Hippocampal formation (tissue), 2 donors: ENCODE measurements around the gene ZNF729.
"Not testable (repeated sequence)": the region's sequence is repeated elsewhere in the genome, so short reads cannot be mapped to it uniquely, and the experiment has no call there.

Source experiments
- DNase-seq, 2 donors: peaks; one replicate each; lab custom pipeline; 2025; lab: John Stamatoyannopoulos, UW

ZNF729 gene

DNA sequence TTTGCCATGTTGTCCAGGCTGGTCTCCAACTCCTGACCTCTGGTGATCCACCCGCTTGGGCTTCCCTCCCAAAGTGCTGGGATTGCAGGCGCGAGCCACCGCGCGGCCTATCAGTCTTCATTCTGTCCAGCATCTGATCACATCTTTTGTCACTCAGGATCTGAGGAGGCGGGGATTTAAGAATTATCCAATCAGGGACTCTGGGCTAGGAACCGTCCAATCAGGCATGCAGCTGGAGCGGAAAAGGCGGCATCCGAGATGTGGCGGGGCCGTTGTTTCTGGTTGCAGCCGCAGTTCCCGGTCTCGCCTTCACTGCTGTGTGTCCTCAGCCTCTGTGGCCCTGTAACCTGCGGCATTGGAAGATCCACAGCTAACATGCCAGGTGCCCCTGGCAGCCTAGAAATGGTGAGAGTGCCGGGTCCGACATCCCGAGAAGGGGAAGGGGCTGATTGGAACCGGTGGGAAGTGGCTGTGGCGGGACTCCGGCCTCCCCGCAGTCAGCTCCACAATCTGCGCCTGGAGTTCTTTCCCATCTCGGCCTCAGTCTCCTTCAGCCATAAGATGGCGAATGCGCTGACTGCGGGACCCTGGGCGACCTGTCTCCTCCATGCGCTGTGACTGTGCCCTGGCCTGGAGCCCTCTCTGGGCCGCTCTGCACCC lies at the start of gene ZNF729:
Gene ZNF729, plus strand, starts transcription at position 291 of the 660 bp plus-strand sequence. Its CDS starts 85 bp downstream, at position 376.
- peak in 1 of 2 donors; percentile 23 for DNase-seq

GRCh38 chr19:22256856-22257255 lies 29.4 kb upstream of the ZNF729 start:
- DNase-seq, result no peak

GRCh38 chr19:22257381-22257780 lies 28.9 kb upstream of the ZNF729 start:
- no peak for DNase-seq

DNA sequence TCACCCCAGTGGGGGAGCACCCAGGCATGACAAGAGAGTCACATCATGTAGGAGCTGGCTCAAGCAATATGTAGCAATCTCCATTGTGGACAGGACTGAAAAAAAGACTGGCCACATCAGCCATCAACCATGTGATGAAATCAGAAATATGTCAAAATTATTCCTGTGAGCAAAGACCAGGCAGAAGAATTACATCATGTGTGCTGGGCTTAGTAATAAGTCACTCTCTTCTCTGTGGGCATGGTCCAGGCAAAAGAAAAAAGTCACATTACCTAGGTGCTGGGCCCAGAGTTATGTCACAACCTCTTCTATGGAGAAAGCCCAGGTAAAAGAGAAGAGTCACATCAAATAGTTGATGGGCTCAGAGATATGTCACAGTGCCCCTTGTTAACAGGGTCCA lies 28.3 kb upstream of the ZNF729 start:
- DNase-seq, result no peak

GRCh38 chr19:22260499-22260898 lies 25.7 kb upstream of the ZNF729 start:
- DNase-seq, result no peak

- no peak for DNase-seq
These were observed 24.6 kb upstream of the ZNF729 start for GRCh38 chr19:22261596-22261995.

DNA sequence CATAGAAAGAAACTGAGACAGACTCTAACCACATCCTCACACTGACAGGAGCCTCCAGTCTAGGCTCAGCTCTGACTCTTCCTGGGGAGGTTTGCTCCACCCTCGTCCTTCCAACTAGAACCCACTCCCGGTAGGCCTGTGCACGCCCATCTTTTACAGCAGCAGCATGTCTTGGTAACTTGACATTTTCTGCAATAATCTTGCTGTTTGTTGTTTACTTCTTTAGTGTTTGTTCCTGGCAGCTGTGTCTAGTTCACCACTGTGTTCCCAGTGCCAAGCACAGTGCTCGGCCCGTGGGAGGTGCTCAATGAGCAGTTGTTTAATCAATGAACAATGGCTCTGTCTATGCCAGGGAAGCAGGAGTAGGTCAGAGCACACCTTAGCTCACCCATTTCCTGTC lies 23.1 kb upstream of the ZNF729 start:
- DNase-seq, result no peak

DNA sequence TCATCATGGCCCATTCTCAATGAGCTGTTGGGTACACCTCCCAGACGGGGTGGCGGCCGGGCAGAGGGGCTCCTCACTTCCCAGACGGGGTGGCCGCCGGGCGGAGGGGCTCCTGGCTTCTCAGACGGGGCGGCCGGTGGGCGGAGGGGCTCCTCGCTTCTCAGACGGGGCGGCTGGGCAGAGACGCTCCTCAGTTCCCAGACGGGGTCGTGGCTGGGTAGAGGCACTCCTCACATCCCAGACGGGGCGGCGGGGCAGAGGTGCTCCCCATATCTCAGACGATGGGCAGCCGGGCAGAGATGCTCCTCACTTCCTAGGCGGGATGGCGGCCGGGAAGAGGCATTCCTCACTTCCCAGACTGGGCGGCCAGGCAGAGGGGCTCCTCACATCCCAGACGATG lies 35.3 kb downstream of the ZNF729 start:
- DNase-seq, result not testable (repeated sequence)

DNA sequence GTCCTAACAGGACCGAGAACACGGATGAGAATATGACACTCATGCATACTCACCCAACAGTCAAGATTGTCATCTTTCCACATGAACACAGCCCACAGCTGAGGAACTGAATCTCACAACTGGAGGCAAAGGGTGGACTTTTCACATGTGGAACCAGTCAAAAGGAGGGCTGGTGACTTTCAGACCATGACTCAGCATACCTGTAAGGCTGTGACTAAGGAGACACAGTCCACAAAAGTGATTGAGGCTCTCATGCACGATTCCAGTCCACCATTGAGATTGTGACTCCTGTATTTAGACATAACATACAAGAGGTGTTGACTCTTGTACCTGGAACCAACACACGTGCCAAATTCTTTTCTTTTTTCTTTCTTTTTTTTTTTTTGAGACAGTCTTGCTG lies 40.0 kb downstream of the ZNF729 start:
- DNase-seq, result no peak

DNA sequence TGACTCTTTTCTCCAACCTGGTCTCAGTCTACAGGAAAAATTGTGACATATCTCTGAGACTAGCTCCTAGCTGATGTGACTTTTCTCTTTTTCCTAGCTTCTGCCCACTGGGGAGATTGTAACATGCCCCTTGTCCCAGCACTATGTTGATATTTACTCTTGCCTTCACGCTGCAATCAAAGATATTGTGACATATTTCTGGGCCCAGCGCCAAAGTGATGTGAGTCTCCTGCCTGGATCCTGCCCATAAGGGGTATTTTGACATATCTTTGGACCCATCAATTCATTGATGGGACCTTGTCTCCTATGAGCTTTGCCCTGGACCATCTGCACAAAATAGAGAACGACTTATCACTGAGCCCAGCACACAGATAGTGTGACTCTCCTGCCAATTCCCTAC lies 41.1 kb downstream of the ZNF729 start:
- no peak for DNase-seq

DNA sequence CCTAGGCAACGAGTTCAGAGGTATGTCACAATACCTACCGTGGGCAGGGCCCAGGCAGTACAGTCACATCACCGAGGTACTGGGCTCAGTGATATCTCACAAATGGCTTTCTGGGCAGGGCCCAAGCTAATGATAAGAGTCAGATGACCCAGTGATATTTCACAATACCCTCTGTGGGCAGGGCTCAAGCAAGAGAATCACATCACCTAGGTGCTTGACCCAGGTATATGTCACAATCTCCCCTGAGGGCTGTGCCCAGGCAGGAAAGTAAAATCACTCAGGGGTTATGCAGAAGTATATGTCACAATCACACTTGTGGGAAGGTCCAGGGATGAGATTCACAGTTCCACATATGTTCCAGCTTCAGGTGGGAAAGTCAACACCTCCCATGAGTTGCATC lies 45.3 kb downstream of the ZNF729 start:
- DNase-seq, result no peak

GRCh38 chr19:22332924-22333323 lies 46.7 kb downstream of the ZNF729 start:
- no peak for DNase-seq

DNA sequence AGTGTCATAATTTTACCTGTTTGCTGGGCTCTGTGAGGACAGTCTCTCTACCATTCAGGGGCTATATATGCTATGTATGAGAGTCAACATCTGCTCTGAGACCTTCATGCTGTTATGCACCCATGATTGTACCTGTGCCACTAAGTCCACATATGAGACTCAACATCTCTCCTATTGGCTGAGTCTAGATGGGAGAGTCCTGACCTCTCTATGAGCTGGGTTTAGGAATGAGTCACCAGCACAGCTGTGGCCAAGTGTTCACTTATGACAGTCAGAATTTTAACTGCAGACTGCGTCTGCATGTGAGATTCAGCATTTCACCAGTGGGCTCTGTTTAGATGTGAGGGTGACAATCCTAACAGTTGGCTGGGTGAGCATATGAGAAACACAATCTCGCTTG lies 49.5 kb downstream of the ZNF729 start:
- DNase-seq, result no peak

DNA sequence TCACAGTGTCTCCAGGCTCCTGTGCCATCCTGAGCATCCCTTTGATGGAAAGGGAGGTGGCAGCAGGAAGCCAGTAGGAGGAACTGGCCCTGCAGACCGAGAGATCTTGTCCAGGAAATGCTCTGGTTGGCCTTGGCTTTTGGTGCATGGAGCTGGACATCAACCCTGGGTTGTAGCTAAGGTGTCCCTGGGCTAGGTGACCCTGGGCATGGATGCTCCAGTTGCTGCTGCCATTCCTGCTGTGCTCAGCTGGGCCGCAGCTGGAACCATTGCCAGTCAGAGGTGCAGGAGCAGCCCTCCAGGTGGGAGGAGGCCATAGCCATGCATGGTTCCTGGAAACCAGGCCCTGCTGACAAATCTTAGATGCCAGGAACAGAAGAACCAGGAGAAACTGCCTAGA lies 68.4 kb downstream of the ZNF729 start:
- no peak for DNase-seq
